ENCODE results near the gene LPP. TPM values are rescaled to one million over a fixed set of nuclear protein-coding genes. Genes with fewer than 3 reads are reported as not detected.

The LPP gene
- total and polyA plus RNA-seq, 2 of the 13 experiments (the other 11 are each of a cell fraction or from before 2014, with no cell fraction given) = 19.2 to 29.9 TPM

GRCh38 chr3:188839187-188839695 is 685.3 kb downstream of the LPP start (continued):
- TF ChIP-seq HNRNPK (IDR thresholded peaks at IDR 0.05; ENCODE audit: low read depth, low read length, poor library complexity, severe bottlenecking) = no peak
- TF ChIP-seq RBM39 (IDR thresholded peaks at IDR 0.05; ENCODE audit: low read depth, low read length, poor library complexity, severe bottlenecking) = no peak
- TF ChIP-seq DPF2 (CRISPR knock-in tag; IDR thresholded peaks at IDR 0.05; ENCODE audit: borderline replicate concordance, low read depth) = peak; percentile 93
- no peak for TF ChIP-seq IKZF1 (IDR thresholded peaks at IDR 0.05)
- no peak for TF ChIP-seq ZNF207 (IDR thresholded peaks at IDR 0.05; ENCODE audit: borderline replicate concordance)
- TF ChIP-seq MYPOP (CRISPR knock-in tag; IDR thresholded peaks at IDR 0.05) = peak; percentile 73; the same call in 1 of the 2 replicates
- TF ChIP-seq ZNF564 (CRISPR knock-in tag; IDR thresholded peaks at IDR 0.05) = peak; percentile 83
- no peak for TF ChIP-seq ZNF253 (CRISPR knock-in tag; IDR thresholded peaks at IDR 0.05; ENCODE audit: borderline replicate concordance)
- no peak for TF ChIP-seq CERS6 (CRISPR knock-in tag; IDR thresholded peaks at IDR 0.05)
- TF ChIP-seq KDM4B (CRISPR knock-in tag; IDR thresholded peaks at IDR 0.05) = peak; percentile 91; the same call in 1 of the 2 replicates
- TF ChIP-seq FOSL1 (CRISPR knock-in tag; IDR thresholded peaks at IDR 0.05; ENCODE audit: borderline replicate concordance) = peak; percentile 36; the same call in 1 of the 2 replicates
- TF ChIP-seq SETDB1 (CRISPR knock-in tag; IDR thresholded peaks at IDR 0.05; ENCODE audit: borderline replicate concordance) = no peak
- TF ChIP-seq ZNF512B (CRISPR knock-in tag; IDR thresholded peaks at IDR 0.05; ENCODE audit: borderline replicate concordance) = 0 out of 2 replicates have a peak, but pooled peaks have one; percentile 49
- no peak for TF ChIP-seq GTF3A (CRISPR knock-in tag; conservative IDR thresholded peaks at IDR 0.05)
- TF ChIP-seq NR3C1 (CRISPR knock-in tag; IDR thresholded peaks at IDR 0.05) = no peak
- no peak for TF ChIP-seq PRDM15 (CRISPR knock-in tag; IDR thresholded peaks at IDR 0.05)
- no peak for TF ChIP-seq TSC22D2 (CRISPR knock-in tag; IDR thresholded peaks at IDR 0.05; ENCODE audit: borderline replicate concordance)
- TF ChIP-seq GATA4 (IDR thresholded peaks at IDR 0.05; ENCODE audit: borderline replicate concordance, low read depth) = peak; percentile 96; the same call in 1 of the 2 replicates
- no peak for TF ChIP-seq ZNF496 (CRISPR knock-in tag; IDR thresholded peaks at IDR 0.05; ENCODE audit: insufficient replicate concordance)
- TF ChIP-seq ZNF224 (CRISPR knock-in tag; IDR thresholded peaks at IDR 0.05) = 0 out of 2 replicates have a peak, but pooled peaks have one; percentile 29
- peak; percentile 71 for TF ChIP-seq CREB1 (IDR thresholded peaks at IDR 0.05)
- TF ChIP-seq CREB1 (CRISPR knock-in tag; IDR thresholded peaks at IDR 0.05) = peak; percentile 73; the same call in 1 of the 2 replicates
